ENCODE data around the gene MTG2. TPM values are rescaled to one million over a fixed set of nuclear protein-coding genes. Genes with fewer than 3 reads are reported as not detected.

Gene MTG2
- total RNA-seq, 3 donors from 2014 or later: 28.8 to 34.9 (median 32.6) TPM

- Histone ChIP-seq H3K9me3 (no peaks in the 10 kb centered on the region), H3K36me3 (ENCODE audit: low read depth) (no peaks in the 10 kb centered on the region), H3K4me3 (no peak overlapping the region), H3K4me1 (ENCODE audit: low read depth) (no peaks in the 10 kb centered on the region)
- ATAC-seq (no peak), DNase-seq (no peak)
- intact Hi-C loops (cut with DNase I, micrococcal nuclease): no loop called here
- TF ChIP-seq, protein P1, sequence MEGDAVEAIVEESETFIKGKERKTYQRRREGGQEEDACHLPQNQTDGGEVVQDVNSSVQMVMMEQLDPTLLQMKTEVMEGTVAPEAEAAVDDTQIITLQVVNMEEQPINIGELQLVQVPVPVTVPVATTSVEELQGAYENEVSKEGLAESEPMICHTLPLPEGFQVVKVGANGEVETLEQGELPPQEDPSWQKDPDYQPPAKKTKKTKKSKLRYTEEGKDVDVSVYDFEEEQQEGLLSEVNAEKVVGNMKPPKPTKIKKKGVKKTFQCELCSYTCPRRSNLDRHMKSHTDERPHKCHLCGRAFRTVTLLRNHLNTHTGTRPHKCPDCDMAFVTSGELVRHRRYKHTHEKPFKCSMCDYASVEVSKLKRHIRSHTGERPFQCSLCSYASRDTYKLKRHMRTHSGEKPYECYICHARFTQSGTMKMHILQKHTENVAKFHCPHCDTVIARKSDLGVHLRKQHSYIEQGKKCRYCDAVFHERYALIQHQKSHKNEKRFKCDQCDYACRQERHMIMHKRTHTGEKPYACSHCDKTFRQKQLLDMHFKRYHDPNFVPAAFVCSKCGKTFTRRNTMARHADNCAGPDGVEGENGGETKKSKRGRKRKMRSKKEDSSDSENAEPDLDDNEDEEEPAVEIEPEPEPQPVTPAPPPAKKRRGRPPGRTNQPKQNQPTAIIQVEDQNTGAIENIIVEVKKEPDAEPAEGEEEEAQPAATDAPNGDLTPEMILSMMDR (IDR thresholded peaks at IDR 0.05): no peak
Measured at GRCh38 chr20:62155428-62156253, 27.2 kb upstream of the MTG2 start.

DNA sequence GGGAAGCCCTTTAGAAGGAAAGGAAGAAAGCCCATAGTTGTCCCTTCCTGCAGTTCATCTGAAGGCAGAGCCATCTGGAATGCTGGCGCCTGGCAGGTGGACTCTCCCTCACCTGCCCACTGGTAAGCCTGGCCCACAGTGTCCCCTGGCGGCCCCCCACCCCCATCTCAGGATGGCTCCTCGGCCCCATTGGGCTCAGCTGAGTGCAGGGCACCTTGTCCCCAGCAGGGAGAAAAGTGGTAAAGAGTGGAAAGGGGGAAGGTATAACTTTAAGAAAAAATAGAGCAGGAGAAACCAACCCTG lies 26.6 kb upstream of the MTG2 start:
- intact Hi-C loops (cut with DNase I, micrococcal nuclease): no loop called here
- TF ChIP-seq, protein P1 (IDR thresholded peaks at IDR 0.05): no peak
- DNase-seq (no peak), ATAC-seq (no peak)
- Histone ChIP-seq H3K36me3 (ENCODE audit: low read depth) (no peaks in the 10 kb centered on the region), H3K4me1 (ENCODE audit: low read depth) (no peaks in the 10 kb centered on the region), H3K9me3 (no peaks in the 10 kb centered on the region), H3K4me3 (no peak overlapping the region)

GRCh38 chr20:62156592-62157386 lies 26.0 kb upstream of the MTG2 start:
- DNase-seq (peak in 2 of 3 donors; percentile 62 to 71), ATAC-seq (peak; percentile 85)
- Histone ChIP-seq H3K4me1 (ENCODE audit: low read depth) (no peaks in the 10 kb centered on the region), H3K9me3 (no peaks in the 10 kb centered on the region), H3K4me3 (no peak overlapping the region), H3K36me3 (ENCODE audit: low read depth) (no peaks in the 10 kb centered on the region)
- TF ChIP-seq, protein P1 (IDR thresholded peaks at IDR 0.05): peak; percentile 36
- intact Hi-C loops (cut with DNase I, micrococcal nuclease): no loop called here

DNA sequence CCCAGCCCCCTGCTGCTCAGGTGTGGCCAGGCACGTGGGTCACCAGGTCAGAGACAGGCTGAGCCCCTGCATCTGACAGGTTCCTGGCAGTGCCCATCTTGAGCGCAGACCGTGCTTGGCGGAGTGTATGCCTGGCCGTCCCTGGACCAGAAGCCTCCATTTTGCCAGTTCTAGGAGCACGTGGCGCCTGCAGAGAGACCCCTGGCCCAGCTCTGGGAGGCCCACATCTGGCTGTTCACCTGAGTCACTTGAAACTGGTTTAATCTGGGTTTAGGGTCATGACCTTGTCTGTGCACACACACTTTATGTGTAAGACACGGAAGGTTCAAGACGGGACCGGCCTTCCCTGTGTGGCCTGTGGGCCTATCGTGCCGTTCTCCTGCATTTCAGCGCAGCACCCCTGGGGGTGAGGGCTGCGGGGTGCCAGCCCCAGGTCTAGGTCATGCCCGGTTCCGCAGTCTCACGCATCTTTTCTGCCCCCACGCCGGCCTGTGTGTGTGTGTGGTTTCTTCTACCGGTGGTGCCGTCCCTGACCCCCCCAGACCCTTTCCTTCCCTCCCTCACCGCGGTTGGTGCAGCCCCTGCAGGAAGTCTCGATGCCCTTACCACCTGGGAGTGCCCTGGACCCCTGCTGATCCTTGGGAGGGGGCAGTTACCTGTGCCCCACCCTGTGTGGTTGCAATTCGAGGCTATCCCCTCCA lies 25.3 kb upstream of the MTG2 start:
- TF ChIP-seq, protein P1 (IDR thresholded peaks at IDR 0.05): no peak
- DNase-seq (no peak), ATAC-seq (no peak)
- intact Hi-C loops (cut with DNase I, micrococcal nuclease): no loop called here
- Histone ChIP-seq H3K4me1 (ENCODE audit: low read depth) (no peaks in the 10 kb centered on the region), H3K9me3 (no peaks in the 10 kb centered on the region), H3K36me3 (ENCODE audit: low read depth) (no peaks in the 10 kb centered on the region), H3K4me3 (no peak overlapping the region)

DNA sequence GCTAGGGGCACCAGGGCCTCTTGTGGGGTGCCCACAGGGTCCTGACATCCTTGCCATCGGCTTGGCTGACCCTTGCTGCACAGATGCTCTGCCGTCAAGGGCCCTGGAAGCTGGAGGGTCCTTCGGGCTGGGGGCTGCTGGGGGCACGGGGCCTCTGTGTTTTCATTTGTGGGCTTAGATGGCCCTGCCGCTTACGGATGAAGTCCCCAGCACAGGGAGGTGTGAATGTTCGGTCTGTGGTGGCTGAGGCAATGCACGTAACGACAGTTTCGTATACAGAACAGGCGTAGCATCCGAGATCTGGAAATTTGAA lies 24.8 kb upstream of the MTG2 start:
- H3K4me1 ChIP-seq (ENCODE audit: low read depth): no peaks in the 10 kb centered on the region

More for the DNA sequence above, 24.8 kb upstream of the MTG2 start:
- ATAC-seq (no peak), DNase-seq (no peak)
- H3K4me3 ChIP-seq: no peak overlapping the region
- TF ChIP-seq, protein P1 (IDR thresholded peaks at IDR 0.05): no peak
- intact Hi-C loops (cut with DNase I, micrococcal nuclease): no loop called here
- H3K9me3 ChIP-seq: no peaks in the 10 kb centered on the region
- no peaks in the 10 kb centered on the region for H3K36me3 ChIP-seq (ENCODE audit: low read depth)

Data from mucosa of descending colon (tissue), 3 donors.